ENCODE data around the gene TMOD1.

Gene TMOD1

DNA sequence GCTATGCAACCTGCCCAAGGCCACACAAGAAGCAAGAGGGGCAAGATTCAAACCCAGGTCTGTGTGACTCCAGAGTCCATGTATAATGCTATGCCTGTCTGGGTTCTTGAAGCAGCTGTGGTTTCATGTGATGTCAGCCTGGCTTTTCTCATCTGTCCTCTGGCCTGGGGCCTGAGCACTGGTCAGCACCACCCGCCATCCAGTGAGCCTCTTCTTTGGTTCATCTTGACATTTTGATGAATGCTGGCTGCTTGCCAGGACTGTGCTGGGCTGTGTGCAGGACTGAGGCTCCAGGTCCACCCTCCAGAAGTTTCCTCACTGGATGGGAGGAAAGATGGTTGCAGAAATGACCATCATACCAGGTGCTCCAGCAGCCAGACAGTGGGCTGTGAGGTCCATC is 70.2 kb downstream of the TMOD1 start:
- Histone ChIP-seq H3K9ac (ENCODE audit: low read length) (no peak overlapping the region), H3F3A (ENCODE audit: insufficient read depth, low read length) (no peaks in the 10 kb centered on the region), H3K27me3 (ENCODE audit: insufficient read depth, low read length) (no peaks in the 10 kb centered on the region; the same call in 1 of the 2 replicates), H3K36me3 (ENCODE audit: insufficient read depth, low read length) (no peaks in the 10 kb centered on the region), H3K4me2 (ENCODE audit: low read length) (no peak overlapping the region), H3K4me1 (ENCODE audit: insufficient read depth, low read length, severe bottlenecking) (no peaks in the 10 kb centered on the region), H3K9me2 (ENCODE audit: low read depth, low read length) (no peaks in the 10 kb centered on the region), H3K27ac (ENCODE audit: low read depth, low read length, poor library complexity, severe bottlenecking) (no peak overlapping the region), H4K20me1 (ENCODE audit: insufficient read depth, low read length) (no peaks in the 10 kb centered on the region), H3K4me3 (ENCODE audit: low read depth, low read length, poor library complexity, severe bottlenecking) (no peak overlapping the region), H3K9me3 (ENCODE audit: low read length) (no peaks in the 10 kb centered on the region), H3K79me2 (ENCODE audit: insufficient read depth, low read length) (no peaks in the 10 kb centered on the region), H2AFZ (ENCODE audit: low read length) (no peak overlapping the region)
- TF ChIP-seq EZH2 (IDR thresholded peaks at IDR 0.05; ENCODE audit: borderline replicate concordance, low read length) (no peak), CTCF (IDR thresholded peaks at IDR 0.05; ENCODE audit: low read length) (no peak)

DNA sequence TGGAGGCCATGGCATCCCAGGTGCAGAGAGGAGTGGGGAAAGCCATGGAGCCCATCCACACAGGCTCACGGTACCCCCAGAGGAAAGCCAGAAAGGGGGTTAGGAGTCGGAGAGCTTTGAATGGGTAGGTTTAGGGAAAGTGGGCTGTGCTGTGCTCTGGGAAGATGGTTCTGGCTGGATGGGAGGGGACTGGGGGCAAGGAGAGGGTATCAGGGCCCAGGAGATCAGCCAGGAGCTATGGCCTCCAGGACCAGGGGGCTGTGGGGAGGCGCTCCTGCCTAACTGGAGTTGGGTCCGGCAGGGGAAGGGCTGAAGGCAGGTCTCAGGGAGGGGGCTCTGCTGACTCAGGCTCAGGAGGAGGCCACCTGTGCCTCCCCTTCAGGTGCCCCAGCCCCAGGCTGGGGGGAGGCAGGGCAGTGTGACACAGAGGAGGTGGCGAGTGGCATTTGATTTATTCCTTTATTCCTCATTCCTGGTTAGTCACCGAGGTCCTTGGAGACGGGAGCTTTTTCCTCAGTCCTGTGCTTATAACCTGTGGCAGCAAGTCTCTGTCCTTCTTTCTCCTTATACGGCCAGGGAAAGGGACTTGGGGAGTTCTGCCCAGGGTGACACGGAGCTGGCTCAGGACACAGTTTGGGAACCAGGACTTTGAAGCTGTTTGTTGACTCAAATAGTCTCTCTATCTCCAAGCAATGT is 70.9 kb downstream of the TMOD1 start:
- Histone ChIP-seq H3K9me2 (ENCODE audit: low read depth, low read length) (no peaks in the 10 kb centered on the region), H3F3A (ENCODE audit: insufficient read depth, low read length) (no peaks in the 10 kb centered on the region), H3K4me2 (ENCODE audit: low read length) (no peak overlapping the region), H3K9me3 (ENCODE audit: low read length) (no peaks in the 10 kb centered on the region), H3K36me3 (ENCODE audit: insufficient read depth, low read length) (no peaks in the 10 kb centered on the region), H3K79me2 (ENCODE audit: insufficient read depth, low read length) (no peaks in the 10 kb centered on the region), H3K4me3 (ENCODE audit: low read depth, low read length, poor library complexity, severe bottlenecking) (no peak overlapping the region), H4K20me1 (ENCODE audit: insufficient read depth, low read length) (no peaks in the 10 kb centered on the region), H2AFZ (ENCODE audit: low read length) (no peak overlapping the region), H3K27ac (ENCODE audit: low read depth, low read length, poor library complexity, severe bottlenecking) (no peak overlapping the region), H3K4me1 (ENCODE audit: insufficient read depth, low read length, severe bottlenecking) (no peaks in the 10 kb centered on the region), H3K9ac (ENCODE audit: low read length) (no peak overlapping the region), H3K27me3 (ENCODE audit: insufficient read depth, low read length) (no peaks in the 10 kb centered on the region; the same call in 1 of the 2 replicates)
- TF ChIP-seq EZH2 (IDR thresholded peaks at IDR 0.05; ENCODE audit: borderline replicate concordance, low read length) (no peak), CTCF (IDR thresholded peaks at IDR 0.05; ENCODE audit: low read length) (no peak)

DNA sequence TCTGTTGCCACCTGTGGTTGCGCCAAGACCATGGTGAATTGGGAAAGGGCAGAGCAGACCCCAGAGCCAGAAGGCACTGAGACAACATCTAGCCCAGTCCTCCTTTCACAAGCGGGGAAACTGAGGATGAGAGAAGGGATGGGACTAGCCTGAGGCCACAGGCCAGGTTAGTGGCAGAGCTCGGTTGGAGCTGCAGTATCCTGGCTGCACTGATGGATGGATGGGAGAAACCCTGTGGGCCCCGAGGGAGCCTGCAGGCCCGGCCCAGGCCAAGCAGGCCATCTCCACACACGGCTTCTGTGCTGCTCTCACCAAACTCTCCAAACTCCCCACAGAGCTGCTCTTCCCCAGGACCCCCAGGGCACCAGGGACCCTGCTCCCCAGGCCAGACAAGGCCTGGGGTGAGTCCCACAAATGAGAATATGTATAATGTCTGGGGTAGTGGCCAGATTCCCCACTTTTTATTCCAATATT is 71.5 kb downstream of the TMOD1 start:
- Histone ChIP-seq H3F3A (ENCODE audit: insufficient read depth, low read length) (no peaks in the 10 kb centered on the region), H2AFZ (ENCODE audit: low read length) (no peak overlapping the region)

More for the DNA sequence above, 71.5 kb downstream of the TMOD1 start:
- Histone ChIP-seq H3K4me2 (ENCODE audit: low read length) (no peak overlapping the region), H3K9me2 (ENCODE audit: low read depth, low read length) (no peaks in the 10 kb centered on the region), H3K9me3 (ENCODE audit: low read length) (no peaks in the 10 kb centered on the region), H3K9ac (ENCODE audit: low read length) (no peak overlapping the region), H3K36me3 (ENCODE audit: insufficient read depth, low read length) (no peaks in the 10 kb centered on the region), H3K27ac (ENCODE audit: low read depth, low read length, poor library complexity, severe bottlenecking) (no peak overlapping the region), H3K27me3 (ENCODE audit: insufficient read depth, low read length) (no peaks in the 10 kb centered on the region; the same call in 1 of the 2 replicates), H3K4me3 (ENCODE audit: low read depth, low read length, poor library complexity, severe bottlenecking) (no peak overlapping the region), H3K79me2 (ENCODE audit: insufficient read depth, low read length) (no peaks in the 10 kb centered on the region), H3K4me1 (ENCODE audit: insufficient read depth, low read length, severe bottlenecking) (no peaks in the 10 kb centered on the region), H4K20me1 (ENCODE audit: insufficient read depth, low read length) (no peaks in the 10 kb centered on the region)
- TF ChIP-seq CTCF (IDR thresholded peaks at IDR 0.05; ENCODE audit: low read length) (no peak), EZH2 (IDR thresholded peaks at IDR 0.05; ENCODE audit: borderline replicate concordance, low read length) (no peak)
